SU-DHL-6 (cell line): ENCODE data around the gene GMEB2.

ENCODE experiments used
- CTCF ChIP-seq: fragments of 200-600 bp; sonication (generic); IDR thresholded peaks from one replicate; pipeline ENCODE4 v1.5.1; 2017; ENCODE audit warnings: antibody characterized with exemption, mild to moderate bottlenecking, low read length, moderate library complexity; ENCODE audit not compliant: insufficient read depth, poor library complexity, severe bottlenecking
- EZH2phosphoT487 ChIP-seq: fragments of 200-600 bp; sonication (generic), shearing (Covaris generic); conservative IDR thresholded peaks from 2 replicates; pipeline ENCODE4 v1.6.1; 2018; ENCODE audit warnings: mild to moderate bottlenecking, antibody characterized with exemption, low read length, moderate library complexity, mixed read lengths

GRCh38 chr20:63573647-63574131 is 53.2 kb downstream of the GMEB2 start:
- TF ChIP-seq CTCF = no peak
- TF ChIP-seq EZH2phosphoT487 = no peak
